Kidney epithelial cell (primary cell): ENCODE results near the gene RNH1. TPM values are rescaled to one million over a fixed set of nuclear protein-coding genes. Genes with fewer than 3 reads are reported as not detected.

Experiments
- total RNA-seq: library from RNA; depleted of rRNA; stranded (reverse); fragments of >200 nt; gene quantifications from 2 replicates; pipeline ENCODE4 v1.2.3, GENCODE V29; 2015

RNH1 gene
- total RNA-seq, 1 donor from 2014 or later: 229 TPM

Other genes starting within 250 kb of the RNH1 start
- gene NLRP6, start 228.8 kb downstream of the RNH1 start, total RNA-seq: not detected in 2 replicates
- 10.5 and 13.1 TPM in 2 replicates for gene PGGHG, start 218.1 kb downstream of the RNH1 start, total RNA-seq
- gene IFITM5, start 207.7 kb downstream of the RNH1 start, total RNA-seq: not detected in 2 replicates
- 39.9 and 55.0 TPM in 2 replicates for gene IFITM2, start 199.4 kb downstream of the RNH1 start, total RNA-seq
- gene IFITM1, start 193.2 kb downstream of the RNH1 start, total RNA-seq: 38.2 and 42.4 TPM in 2 replicates
- gene IFITM3, start 186.4 kb downstream of the RNH1 start, total RNA-seq: 93.7 and 125 TPM in 2 replicates
- 24.2 and 31.6 TPM in 2 replicates for gene B4GALNT4, start 137.7 kb downstream of the RNH1 start, total RNA-seq
- gene PKP3, start 113.0 kb downstream of the RNH1 start, total RNA-seq: 23.9 and 24.9 TPM in 2 replicates
- 98.4 and 113 TPM in 2 replicates for gene SIGIRR, start 92.2 kb downstream of the RNH1 start, total RNA-seq
- 18.4 and 19.7 TPM in 2 replicates for gene ANO9, start 65.2 kb downstream of the RNH1 start, total RNA-seq
- gene PTDSS2, start 57.0 kb downstream of the RNH1 start, total RNA-seq: 81.1 and 96.3 TPM in 2 replicates
- gene HRAS, start 28.3 kb upstream of the RNH1 start, total RNA-seq: 83.7 and 96.1 TPM in 2 replicates
- gene LRRC56, start 30.3 kb upstream of the RNH1 start, total RNA-seq: 1.6 and 1.9 TPM in 2 replicates
- gene LMNTD2, start 53.5 kb upstream of the RNH1 start, total RNA-seq: 1.9 and 4.7 TPM in 2 replicates
- 72.5 and 91.7 TPM in 2 replicates for gene RASSF7, start 53.7 kb upstream of the RNH1 start, total RNA-seq
- 32.5 and 33.0 TPM in 2 replicates for gene PHRF1, start 69.2 kb upstream of the RNH1 start, total RNA-seq
- gene IRF7, start 108.7 kb upstream of the RNH1 start, total RNA-seq: 60.2 and 78.7 TPM in 2 replicates
- gene CDHR5, start 117.7 kb upstream of the RNH1 start, total RNA-seq: 0.92 TPM in 1 of 2 replicates, not detected in the other
- gene SCT, start 119.9 kb upstream of the RNH1 start, total RNA-seq: 2.1 TPM in 1 of 2 replicates, not detected in the other
- gene DRD4, start 130.0 kb upstream of the RNH1 start, total RNA-seq: 0.08 TPM in 1 of 2 replicates, not detected in the other
- 56.5 and 63.0 TPM in 2 replicates for gene DEAF1, start 188.0 kb upstream of the RNH1 start, total RNA-seq
- 22.7 and 28.5 TPM in 2 replicates for gene TMEM80, start 188.6 kb upstream of the RNH1 start, total RNA-seq
- 119 and 143 TPM in 2 replicates for gene EPS8L2, start 199.0 kb upstream of the RNH1 start, total RNA-seq
- gene TALDO1, start 240.2 kb upstream of the RNH1 start, total RNA-seq: 201 and 207 TPM in 2 replicates